Measurements from ENCODE around the gene RARRES1.

Gene RARRES1

DNA sequence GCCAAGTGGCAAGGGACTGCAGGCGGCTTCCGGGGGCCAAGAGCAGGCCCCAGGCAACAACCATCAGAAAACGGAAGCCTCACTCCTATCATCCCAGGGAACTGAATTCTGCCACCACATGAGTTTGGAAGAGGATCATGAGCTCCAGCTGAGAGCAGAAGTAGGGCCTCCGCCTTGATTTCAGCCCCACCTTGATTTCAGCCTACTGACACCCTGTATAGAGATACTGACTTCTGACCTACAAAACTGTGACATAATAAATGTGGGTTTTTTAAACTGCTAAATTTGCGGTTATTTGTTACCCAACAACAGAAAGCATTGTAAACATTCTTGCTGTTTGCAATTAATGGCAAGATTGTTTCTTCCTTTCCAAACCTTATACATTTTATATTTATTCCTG is 21.6 kb upstream of the RARRES1 start:
- no peaks in the 10 kb centered on the region for H3K4me1 Mint-ChIP-seq
- no peak overlapping the region for H3K4me3 Mint-ChIP-seq
- no peaks in the 10 kb centered on the region for H3K9me3 Mint-ChIP-seq
- no peak overlapping the region for H3K27ac Mint-ChIP-seq (ENCODE audit: low read depth)
- H3K27me3 Mint-ChIP-seq = no peaks in the 10 kb centered on the region
- no peaks in the 10 kb centered on the region for H3K36me3 Mint-ChIP-seq (ENCODE audit: insufficient read depth)
- ATAC-seq (replicated peaks; ENCODE audit: extremely low read depth, poor library complexity, severe bottlenecking) (no peak), DNase-seq (ENCODE audit: low spot score in 2 of 2) (no peak)

DNA sequence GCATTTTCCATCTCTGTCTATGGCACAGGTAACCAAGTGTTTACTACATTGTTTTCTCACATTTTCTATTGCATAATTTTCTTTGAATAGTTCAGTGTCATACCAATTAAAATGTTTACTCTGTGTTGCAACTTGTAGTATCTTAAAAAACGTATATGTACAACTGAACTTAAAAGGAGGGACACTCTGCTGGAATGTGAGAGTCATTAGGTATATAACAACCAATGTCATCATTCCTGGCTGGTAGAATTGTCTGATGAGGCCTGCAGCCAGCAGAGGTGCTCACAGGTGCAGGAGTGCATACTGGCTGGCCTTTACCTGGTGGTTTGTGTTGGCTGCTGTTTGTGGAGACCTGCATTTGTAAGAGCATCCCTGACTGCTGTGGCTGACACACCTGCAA is 19.1 kb upstream of the RARRES1 start:
- DNase-seq (ENCODE audit: low spot score in 2 of 2) = no peak
- no peak for ATAC-seq (replicated peaks; ENCODE audit: extremely low read depth, poor library complexity, severe bottlenecking)
- Mint-ChIP-seq H3K9me3 (no peaks in the 10 kb centered on the region), H3K4me1 (no peaks in the 10 kb centered on the region), H3K4me3 (no peak overlapping the region), H3K27ac (ENCODE audit: low read depth) (no peak overlapping the region), H3K27me3 (no peaks in the 10 kb centered on the region), H3K36me3 (ENCODE audit: insufficient read depth) (no peaks in the 10 kb centered on the region)

DNA sequence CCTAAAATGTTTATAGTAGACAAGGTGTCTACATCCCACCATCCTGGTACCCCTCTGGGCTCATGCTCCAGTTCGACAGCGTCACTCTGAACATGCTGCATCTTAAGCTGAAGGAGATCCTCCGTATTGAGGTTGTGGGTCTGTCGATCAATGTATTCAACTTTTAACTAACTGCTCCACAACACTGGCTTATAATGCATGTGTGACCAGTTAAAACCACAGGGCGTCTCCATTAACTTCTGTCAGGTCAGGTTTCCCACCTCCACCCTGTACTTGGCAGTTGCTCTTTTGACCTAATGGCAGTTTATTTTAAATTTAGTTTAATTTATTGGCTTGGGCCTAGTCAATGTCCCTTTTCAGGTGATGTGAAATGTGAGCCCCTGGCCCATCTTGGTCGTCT is 17.8 kb upstream of the RARRES1 start:
- no peaks in the 10 kb centered on the region for H3K27me3 Mint-ChIP-seq
- H3K27ac Mint-ChIP-seq (ENCODE audit: low read depth) = no peak overlapping the region
- H3K9me3 Mint-ChIP-seq = no peaks in the 10 kb centered on the region
- no peak overlapping the region for H3K4me3 Mint-ChIP-seq
- ATAC-seq (replicated peaks; ENCODE audit: extremely low read depth, poor library complexity, severe bottlenecking) = no peak
- H3K36me3 Mint-ChIP-seq (ENCODE audit: insufficient read depth) = no peaks in the 10 kb centered on the region
- DNase-seq (ENCODE audit: low spot score in 2 of 2) = no peak
- no peaks in the 10 kb centered on the region for H3K4me1 Mint-ChIP-seq

DNA sequence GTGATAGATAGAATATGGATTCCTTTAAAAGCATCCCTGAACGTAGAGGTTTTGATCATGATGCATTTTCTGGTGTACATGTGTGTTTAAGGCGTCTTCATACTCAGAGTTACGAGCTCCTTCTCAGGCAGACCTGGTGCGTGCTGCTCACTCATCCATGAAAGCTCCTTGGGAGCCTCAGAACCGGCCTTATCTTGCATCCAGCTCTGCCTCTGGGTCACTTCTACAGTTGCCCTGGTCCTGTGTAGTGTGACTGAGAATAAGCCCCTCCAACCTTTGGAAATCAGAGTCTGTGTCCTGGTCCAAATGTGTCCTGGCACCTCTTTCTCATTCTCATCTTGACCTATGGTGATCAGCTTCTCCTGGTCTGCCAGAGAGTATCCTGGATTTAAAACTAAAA is 17.3 kb upstream of the RARRES1 start:
- Mint-ChIP-seq H3K27ac (ENCODE audit: low read depth) (peak overlapping the region; percentile 8), H3K4me3 (no peak overlapping the region), H3K27me3 (no peaks in the 10 kb centered on the region), H3K4me1 (no peaks in the 10 kb centered on the region), H3K36me3 (ENCODE audit: insufficient read depth) (no peaks in the 10 kb centered on the region), H3K9me3 (no peaks in the 10 kb centered on the region)
- ATAC-seq (replicated peaks; ENCODE audit: extremely low read depth, poor library complexity, severe bottlenecking) = no peak
- no peak for DNase-seq (ENCODE audit: low spot score in 2 of 2)

DNA sequence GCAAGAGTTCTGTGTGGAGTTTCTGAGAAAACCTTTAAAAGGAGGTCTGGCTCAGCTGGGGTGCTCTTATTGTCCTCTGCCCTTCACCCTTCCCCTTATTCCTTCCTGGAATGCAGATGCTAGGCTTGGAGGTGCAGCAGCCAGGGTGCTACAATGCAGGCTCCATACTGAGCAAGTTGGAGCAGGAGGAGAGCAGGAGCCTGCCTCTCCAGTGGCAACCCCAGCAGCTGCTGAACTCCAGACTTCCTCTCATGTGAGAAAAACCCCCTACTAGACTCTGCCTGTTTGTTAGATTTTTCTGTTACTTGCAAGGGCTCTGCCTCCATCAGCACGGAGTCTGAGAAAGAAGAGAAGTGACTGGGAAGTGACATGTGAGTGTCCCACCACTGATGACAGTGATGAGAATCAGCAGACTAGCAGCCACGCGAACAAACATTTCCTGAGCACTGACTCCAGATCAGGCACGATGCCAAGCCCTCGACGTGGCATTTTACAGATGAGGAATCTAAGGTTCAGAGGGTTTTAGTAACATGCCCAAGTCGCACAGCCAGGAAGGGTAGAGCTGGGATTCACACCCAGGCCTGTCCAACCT is 16.1 kb upstream of the RARRES1 start:
- Mint-ChIP-seq H3K36me3 (ENCODE audit: insufficient read depth) (no peaks in the 10 kb centered on the region), H3K27me3 (no peaks in the 10 kb centered on the region), H3K4me3 (no peak overlapping the region), H3K9me3 (no peaks in the 10 kb centered on the region), H3K27ac (ENCODE audit: low read depth) (no peak overlapping the region), H3K4me1 (no peaks in the 10 kb centered on the region)
- ATAC-seq (replicated peaks; ENCODE audit: extremely low read depth, poor library complexity, severe bottlenecking) (no peak), DNase-seq (ENCODE audit: low spot score in 2 of 2) (no peak)

DNA sequence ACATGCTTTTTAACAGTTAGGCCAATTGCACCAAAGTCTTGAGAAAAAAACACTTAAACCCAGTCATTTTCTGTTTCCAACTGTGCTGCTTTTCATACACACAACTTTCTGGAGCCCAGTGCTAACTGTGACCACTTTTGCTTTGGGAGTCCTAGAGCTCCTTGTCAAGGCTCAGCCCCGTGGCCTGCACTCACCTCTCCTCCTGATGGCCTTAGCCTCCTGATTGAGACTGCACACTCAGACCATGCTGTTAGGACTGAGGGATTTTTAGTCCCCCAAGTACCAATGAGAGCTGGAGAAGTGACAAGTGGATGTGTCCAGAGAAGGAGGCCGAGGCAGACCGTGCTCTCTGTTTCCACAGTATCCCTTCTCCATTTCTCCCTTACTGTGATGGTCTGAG is 15.2 kb upstream of the RARRES1 start:
- Mint-ChIP-seq H3K9me3 (no peaks in the 10 kb centered on the region), H3K4me3 (no peak overlapping the region), H3K4me1 (peaks cover 2% of the 10 kb centered on the region), H3K36me3 (ENCODE audit: insufficient read depth) (no peaks in the 10 kb centered on the region), H3K27ac (ENCODE audit: low read depth) (no peak overlapping the region), H3K27me3 (no peaks in the 10 kb centered on the region)
- DNase-seq (ENCODE audit: low spot score in 2 of 2) = no peak
- no peak for ATAC-seq (replicated peaks; ENCODE audit: extremely low read depth, poor library complexity, severe bottlenecking)

DNA sequence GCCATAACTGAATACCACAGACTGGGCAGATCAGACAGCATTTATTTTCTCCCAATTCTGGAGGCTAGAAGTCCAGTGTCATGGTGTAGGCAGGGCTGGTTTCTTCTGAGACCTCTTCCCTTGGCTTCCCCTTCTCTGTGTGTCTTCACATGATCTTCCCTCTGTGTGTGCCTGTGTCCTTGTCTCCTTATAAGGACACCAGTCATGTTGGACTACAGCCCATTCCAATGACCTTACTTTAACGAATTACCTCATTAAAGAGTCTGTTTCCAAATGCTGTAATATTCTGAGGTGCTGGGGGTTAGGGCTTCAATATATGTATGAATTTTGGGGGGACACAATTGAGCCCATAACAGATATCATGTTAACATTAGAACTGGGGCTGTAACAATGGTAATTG is 13.3 kb upstream of the RARRES1 start:
- Mint-ChIP-seq H3K36me3 (ENCODE audit: insufficient read depth) (no peaks in the 10 kb centered on the region), H3K4me1 (peaks cover 15% of the 10 kb centered on the region), H3K4me3 (no peak overlapping the region), H3K9me3 (no peaks in the 10 kb centered on the region), H3K27ac (ENCODE audit: low read depth) (no peak overlapping the region), H3K27me3 (no peaks in the 10 kb centered on the region)
- DNase-seq (ENCODE audit: low spot score in 2 of 2) (no peak), ATAC-seq (replicated peaks; ENCODE audit: extremely low read depth, poor library complexity, severe bottlenecking) (no peak)

DNA sequence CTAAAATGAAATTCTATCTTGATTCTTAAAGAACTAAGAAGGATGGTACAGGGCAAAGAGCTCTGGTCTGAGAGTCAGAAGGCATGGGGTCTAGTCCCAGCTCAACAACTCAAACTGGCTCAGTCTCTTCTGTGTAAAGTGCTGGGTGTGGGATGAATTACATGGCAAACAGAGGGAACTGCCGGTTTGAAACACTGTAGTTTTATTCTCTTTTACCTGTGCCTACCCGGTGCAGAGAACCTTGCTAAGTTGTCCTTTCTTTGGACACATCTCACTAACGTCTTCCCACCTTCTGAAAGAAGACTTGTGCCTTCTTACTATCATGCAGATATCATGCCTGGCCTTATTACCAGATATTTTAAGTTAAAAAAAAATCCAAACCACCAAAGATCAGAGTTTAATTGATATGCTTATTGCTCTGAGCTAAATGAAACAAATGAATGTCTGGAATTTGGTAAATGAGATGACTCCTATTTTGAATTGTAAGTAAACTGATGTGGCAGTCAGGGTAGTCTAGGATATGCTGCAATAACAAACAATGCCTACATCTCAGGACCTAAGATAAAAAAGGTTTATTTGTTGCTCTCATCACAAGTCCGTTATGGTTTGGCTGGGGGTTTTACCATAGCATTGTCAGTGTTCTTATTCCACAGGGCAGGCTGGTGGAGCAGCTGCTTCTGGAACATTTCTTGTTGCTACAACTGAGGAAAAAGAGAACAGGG is 12.5 kb upstream of the RARRES1 start:
- peaks cover 15% of the 10 kb centered on the region for H3K4me1 Mint-ChIP-seq
- DNase-seq (ENCODE audit: low spot score in 2 of 2) (no peak), ATAC-seq (replicated peaks; ENCODE audit: extremely low read depth, poor library complexity, severe bottlenecking) (no peak)
- H3K27ac Mint-ChIP-seq (ENCODE audit: low read depth) = no peak overlapping the region
- H3K27me3 Mint-ChIP-seq = no peaks in the 10 kb centered on the region
- H3K9me3 Mint-ChIP-seq = no peaks in the 10 kb centered on the region
- no peaks in the 10 kb centered on the region for H3K36me3 Mint-ChIP-seq (ENCODE audit: insufficient read depth)
- H3K4me3 Mint-ChIP-seq = no peak overlapping the region

DNA sequence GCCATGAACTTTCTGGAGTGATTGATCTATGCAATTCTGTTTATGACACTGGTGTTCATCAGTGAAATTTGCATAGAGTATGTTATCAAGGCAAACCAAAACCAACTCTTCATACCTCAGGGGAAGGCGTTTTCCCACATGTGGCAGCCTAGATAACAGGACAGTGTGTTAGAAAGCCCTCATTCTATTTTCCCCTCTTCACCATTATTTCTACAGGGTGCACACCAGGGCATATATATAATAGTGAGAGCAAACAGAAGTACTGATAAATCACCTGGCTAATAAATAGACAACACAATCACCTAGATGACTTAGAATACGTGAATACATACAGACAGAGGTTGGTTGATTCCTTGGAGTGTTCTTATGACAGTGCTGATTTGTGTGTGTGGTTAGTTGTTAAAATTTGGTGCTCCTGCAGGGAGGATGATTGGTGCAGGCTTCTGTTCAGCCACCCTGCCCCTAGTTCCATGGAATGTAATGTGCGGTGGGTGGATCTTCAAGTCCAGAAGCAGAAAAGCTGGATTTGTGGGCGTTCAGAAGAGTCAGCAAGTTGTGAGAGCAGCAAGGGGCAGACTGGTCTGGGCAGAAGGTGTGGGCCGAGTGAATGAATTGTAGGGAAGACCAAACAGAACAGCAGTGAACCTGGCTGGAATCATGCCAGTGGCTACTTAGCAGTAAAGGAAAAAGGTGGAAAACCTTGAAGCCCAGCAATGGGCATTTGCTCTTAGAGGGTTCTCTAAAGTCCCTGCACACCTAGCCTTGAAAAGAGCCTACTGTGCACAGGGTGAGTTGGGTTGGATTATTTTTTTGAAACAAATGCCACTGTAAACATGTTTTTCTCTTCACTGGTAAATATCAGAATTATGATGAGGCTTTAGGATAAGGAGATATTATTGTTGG is 11.7 kb upstream of the RARRES1 start:
- H3K36me3 Mint-ChIP-seq (ENCODE audit: insufficient read depth) = no peaks in the 10 kb centered on the region
- no peak overlapping the region for H3K4me3 Mint-ChIP-seq
- no peak for DNase-seq (ENCODE audit: low spot score in 2 of 2)
- H3K27ac Mint-ChIP-seq (ENCODE audit: low read depth) = no peak overlapping the region
- peaks cover 15% of the 10 kb centered on the region for H3K4me1 Mint-ChIP-seq
- no peak for ATAC-seq (replicated peaks; ENCODE audit: extremely low read depth, poor library complexity, severe bottlenecking)
- H3K27me3 Mint-ChIP-seq = no peaks in the 10 kb centered on the region
- H3K9me3 Mint-ChIP-seq = no peaks in the 10 kb centered on the region

DNA sequence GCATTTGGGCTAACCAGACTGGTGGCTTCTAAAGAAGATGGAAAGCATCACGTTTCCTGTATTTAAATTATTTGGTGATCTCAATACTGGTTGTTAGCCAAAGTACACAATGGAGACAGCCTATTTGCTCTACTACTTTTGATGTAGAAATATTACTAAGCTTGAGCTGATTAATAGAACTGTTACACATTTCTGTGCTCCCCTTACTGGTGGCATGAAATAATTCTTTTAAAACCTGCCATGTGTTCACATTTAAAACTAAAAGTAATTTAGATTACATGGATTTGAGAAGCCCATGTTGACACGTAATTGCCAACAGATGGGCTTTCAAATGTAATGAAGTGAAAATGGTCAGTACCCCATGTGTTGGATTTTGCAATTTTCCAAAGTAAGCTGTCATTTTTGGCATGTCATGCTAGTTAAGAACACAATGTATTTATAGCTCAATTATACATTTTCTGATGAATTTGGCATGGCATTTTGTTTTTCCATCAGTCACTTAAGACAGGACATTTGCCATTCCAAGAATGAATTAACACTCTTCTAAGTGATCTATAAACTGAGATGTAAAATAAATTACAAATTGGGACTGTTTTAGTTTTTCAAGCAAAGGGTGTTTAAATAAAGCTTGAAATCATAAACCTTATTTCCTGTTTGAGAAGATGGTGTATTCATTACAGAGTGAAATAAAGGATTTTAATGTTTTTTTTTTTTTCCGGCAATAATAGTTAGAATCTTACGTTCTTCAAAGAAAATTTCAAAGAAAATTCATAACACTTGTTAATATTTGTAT is 10.8 kb upstream of the RARRES1 start:
- Mint-ChIP-seq H3K27me3 (no peaks in the 10 kb centered on the region), H3K4me3 (no peak overlapping the region), H3K9me3 (no peaks in the 10 kb centered on the region), H3K4me1 (peaks cover 15% of the 10 kb centered on the region), H3K27ac (ENCODE audit: low read depth) (no peak overlapping the region), H3K36me3 (ENCODE audit: insufficient read depth) (no peaks in the 10 kb centered on the region)
- ATAC-seq (replicated peaks; ENCODE audit: extremely low read depth, poor library complexity, severe bottlenecking) (no peak), DNase-seq (ENCODE audit: low spot score in 2 of 2) (no peak)

DNA sequence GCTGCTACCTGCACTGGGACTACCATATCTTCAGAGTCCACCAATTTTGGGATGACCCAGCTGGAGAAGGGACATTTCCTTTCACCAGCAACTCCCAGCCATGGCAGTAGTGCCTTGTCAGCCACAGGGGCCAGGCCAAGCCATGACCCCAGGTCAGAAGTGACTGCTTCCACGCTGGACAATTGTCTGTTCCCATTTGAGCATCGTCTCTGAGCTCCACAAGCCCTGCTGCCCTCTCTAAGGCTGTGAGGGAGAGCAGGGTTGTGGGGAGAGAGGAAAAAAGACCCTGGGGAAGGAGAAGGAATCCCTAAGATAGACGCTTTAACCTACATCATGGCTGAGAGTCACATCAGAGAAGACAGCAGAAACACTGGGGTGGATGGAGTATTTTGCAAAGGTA is 7.4 kb upstream of the RARRES1 start:
- H3K27me3 Mint-ChIP-seq = no peaks in the 10 kb centered on the region
- no peaks in the 10 kb centered on the region for H3K9me3 Mint-ChIP-seq
- no peaks in the 10 kb centered on the region for H3K36me3 Mint-ChIP-seq (ENCODE audit: insufficient read depth)
- peaks cover 15% of the 10 kb centered on the region for H3K4me1 Mint-ChIP-seq
- H3K27ac Mint-ChIP-seq (ENCODE audit: low read depth) = no peak overlapping the region
- DNase-seq (ENCODE audit: low spot score in 2 of 2) (no peak), ATAC-seq (replicated peaks; ENCODE audit: extremely low read depth, poor library complexity, severe bottlenecking) (no peak)
- H3K4me3 Mint-ChIP-seq = no peak overlapping the region

DNA sequence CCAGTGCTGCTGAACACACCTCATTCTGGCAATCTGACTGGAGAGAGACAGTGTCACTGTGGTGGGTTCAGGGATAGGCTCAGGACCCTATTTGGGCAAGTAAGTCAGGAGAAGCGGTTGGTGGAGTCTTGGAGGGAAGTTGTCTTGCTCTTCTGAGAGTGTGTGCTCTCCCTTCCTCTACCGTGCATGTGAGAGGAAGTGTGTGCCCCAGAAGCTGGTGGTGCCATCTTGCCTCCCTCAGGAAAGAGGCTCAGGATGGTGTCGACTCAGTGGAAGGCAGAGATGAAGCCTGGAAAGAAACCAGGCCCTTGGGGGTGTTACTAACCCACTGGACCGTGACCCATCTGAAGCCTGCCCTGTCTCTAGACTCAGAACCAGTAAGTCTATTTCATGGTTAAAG is 6.8 kb upstream of the RARRES1 start:
- peaks cover 15% of the 10 kb centered on the region for H3K4me1 Mint-ChIP-seq
- H3K4me3 Mint-ChIP-seq = no peak overlapping the region
- no peak overlapping the region for H3K27ac Mint-ChIP-seq (ENCODE audit: low read depth)
- no peaks in the 10 kb centered on the region for H3K27me3 Mint-ChIP-seq
- no peak for DNase-seq (ENCODE audit: low spot score in 2 of 2)
- no peak for ATAC-seq (replicated peaks; ENCODE audit: extremely low read depth, poor library complexity, severe bottlenecking)
- no peaks in the 10 kb centered on the region for H3K36me3 Mint-ChIP-seq (ENCODE audit: insufficient read depth)
- no peaks in the 10 kb centered on the region for H3K9me3 Mint-ChIP-seq
